Prostate gland (tissue), 2 donors: Measurements from ENCODE around the gene ZCCHC10.

Experiments used
- CTCF ChIP-seq, 4 experiments: fragments of 200-600 bp in 2 of 4; fragments of 450-650 bp in 2 of 4; sonication (generic) in 2 of 4; IDR thresholded peaks; 1 replicate in 3 of 4; 2 replicates in 1 of 4; pipeline ENCODE4 v1.5.1; 2016 to 2019; ENCODE audit warnings: antibody characterized with exemption in 4 of 4, mild to moderate bottlenecking in 2 of 4, moderate library complexity in 2 of 4
- POLR2A ChIP-seq: fragments of 450-650 bp; IDR thresholded peaks from one replicate; pipeline ENCODE4 v1.6.1; 2016; ENCODE audit warnings: antibody characterized with exemption, mild to moderate bottlenecking
- POLR2AphosphoS5 ChIP-seq: sonication (generic); formaldehyde crosslinking; IDR thresholded peaks from one replicate; pipeline ENCODE4 v1.6.1; 2017; ENCODE audit warnings: antibody characterized with exemption

DNA sequence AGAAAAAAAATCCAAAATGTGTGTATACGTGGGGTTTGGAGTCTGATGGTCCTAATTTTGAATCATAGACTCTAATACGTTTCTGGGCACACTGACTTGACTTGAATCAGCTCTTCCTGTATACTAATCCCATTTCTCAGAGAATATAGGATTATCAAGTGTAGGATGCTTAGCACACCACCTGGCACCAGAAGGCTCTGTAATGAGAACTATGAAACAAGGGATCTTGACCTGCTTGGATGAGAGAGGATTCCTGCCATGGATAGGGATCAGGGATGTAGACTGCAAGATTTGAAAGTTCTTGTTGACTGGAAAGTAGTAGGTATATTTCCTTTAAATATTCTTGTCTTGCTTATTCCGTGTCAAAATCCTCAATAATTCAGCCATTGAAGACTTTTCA lies 33.3 kb upstream of the ZCCHC10 start:
- TF ChIP-seq POLR2A (no peak), CTCF (IDR thresholded peaks at IDR 0.05) (no peak), POLR2AphosphoS5 (no peak)
